Measurements from ENCODE around the gene AVPR1A.

The AVPR1A gene

DNA sequence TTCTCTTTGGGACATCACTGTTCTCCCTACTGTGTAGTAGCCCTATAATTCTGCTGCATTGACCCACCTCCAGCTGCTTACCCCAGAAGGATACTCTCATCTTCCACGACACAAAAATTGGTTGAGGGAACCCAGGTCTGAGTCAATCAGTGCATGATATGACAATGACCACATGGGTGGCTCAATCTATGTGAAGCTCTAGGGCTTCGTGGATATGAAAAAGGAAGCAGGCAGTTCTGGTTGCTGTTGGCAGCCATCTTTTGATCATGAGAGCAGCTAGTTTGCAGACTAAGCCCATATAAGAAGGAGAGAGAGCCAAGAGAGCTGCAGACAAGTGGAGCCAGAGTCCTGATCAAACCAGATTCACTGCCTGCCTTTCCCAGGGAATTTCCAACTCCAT is 57.9 kb downstream of the AVPR1A start:
- DNase-seq, result no peak

All from activated gamma-delta T cell treated with Interleukin-2 at 50 U/mL for 16 hours (primary cell).